Loucy (cell line): ENCODE data around the gene SLC46A3.

Experiments used
- H2AFZ ChIP-seq: fragments of 200-600 bp; sonication (generic); 2 replicates; pipeline ENCODE4 v1.6.0; 2016; ENCODE audit warnings: antibody characterized with exemption, mild to moderate bottlenecking, low read length, moderate library complexity
- H3F3A ChIP-seq: fragments of 200-600 bp; 2 replicates; pipeline ENCODE4 v1.6.0; 2016; ENCODE audit warnings: antibody characterized with exemption, low read depth, mild to moderate bottlenecking
- H3K27me3 ChIP-seq: fragments of 200-600 bp; sonication (generic); 2 replicates; pipeline ENCODE4 v1.6.1; 2014; ENCODE audit warnings: low read length, mild to moderate bottlenecking; ENCODE audit not compliant: insufficient read depth, poor library complexity, severe bottlenecking
- H3K36me3 ChIP-seq: fragments of 200-600 bp; sonication (generic); 2 replicates; pipeline ENCODE4 v1.6.1; 2016; ENCODE audit warnings: low read length; ENCODE audit not compliant: insufficient read depth
- H3K4me1 ChIP-seq: fragments of 200-600 bp; sonication (generic); 2 replicates; pipeline ENCODE4 v1.5.1; 2014; ENCODE audit warnings: low read length, mild to moderate bottlenecking; ENCODE audit not compliant: insufficient read depth, poor library complexity, severe bottlenecking
- H3K4me2 ChIP-seq: fragments of 200-600 bp; sonication (generic); 2 replicates; pipeline ENCODE4 v1.6.0; 2014; ENCODE audit warnings: antibody characterized with exemption, low read length, low read depth, mild to moderate bottlenecking; ENCODE audit not compliant: poor library complexity, severe bottlenecking
- H3K4me3 ChIP-seq: fragments of 200-600 bp; sonication (generic); 2 replicates; pipeline ENCODE4 v1.5.1; 2014; ENCODE audit warnings: low read length, mild to moderate bottlenecking, mixed read lengths; ENCODE audit not compliant: poor library complexity, severe bottlenecking
- H3K79me2 ChIP-seq: fragments of 200-600 bp; sonication (generic); 2 replicates; pipeline ENCODE4 v1.6.1; 2014; ENCODE audit warnings: low read length; ENCODE audit not compliant: insufficient read depth
- H3K9ac ChIP-seq: fragments of 200-600 bp; sonication (generic); 2 replicates; pipeline ENCODE4 v1.6.0; 2014; ENCODE audit warnings: mild to moderate bottlenecking, low read depth, low read length, moderate library complexity; ENCODE audit not compliant: poor library complexity, severe bottlenecking
- H3K9me2 ChIP-seq: fragments of 200-600 bp; sonication (generic); replicated peaks from 2 replicates; pipeline ENCODE4 v1.6.1; 2016; ENCODE audit warnings: low read depth, low read length, mixed read lengths
- H3K9me3 ChIP-seq: fragments of 200-600 bp; sonication (generic); 2 replicates; pipeline ENCODE4 v1.6.1; 2014; ENCODE audit warnings: mild to moderate bottlenecking, antibody characterized with exemption, low read length, low read depth; ENCODE audit not compliant: insufficient read depth
- H4K20me1 ChIP-seq: fragments of 200-600 bp; sonication (generic); 2 replicates; pipeline ENCODE4 v1.6.0; 2014; ENCODE audit warnings: antibody characterized with exemption, low read length, mild to moderate bottlenecking; ENCODE audit not compliant: insufficient read depth, poor library complexity, severe bottlenecking
- EZH2phosphoT487 ChIP-seq: fragments of 200-600 bp; IDR thresholded peaks from 2 replicates; pipeline ENCODE4 v1.6.1; 2018; ENCODE audit warnings: antibody characterized with exemption, mild to moderate bottlenecking, moderate library complexity, borderline replicate concordance
- TF ChIP-seq, protein P1 (sequence below): fragments of 200-600 bp; sonication (generic); conservative IDR thresholded peaks from 2 replicates; pipeline ENCODE4 v1.5.1; 2014; ENCODE audit warnings: mild to moderate bottlenecking, antibody characterized with exemption, low read length

The SLC46A3 gene

GRCh38 chr13:28718543-28719226 is at the start of gene SLC46A3:
SLC46A3 (minus strand) TSS chr13:28718970; CDS start chr13:28717998, 972 bp downstream.
- peak within 1 kb of the TSS; percentile 96 for H2AFZ ChIP-seq
- H3K9me3 ChIP-seq: no peaks in the 10 kb centered on the region
- H3K36me3 ChIP-seq: no peaks in the 10 kb centered on the region
- no peak for TF ChIP-seq EZH2phosphoT487
- TF ChIP-seq, protein P1, sequence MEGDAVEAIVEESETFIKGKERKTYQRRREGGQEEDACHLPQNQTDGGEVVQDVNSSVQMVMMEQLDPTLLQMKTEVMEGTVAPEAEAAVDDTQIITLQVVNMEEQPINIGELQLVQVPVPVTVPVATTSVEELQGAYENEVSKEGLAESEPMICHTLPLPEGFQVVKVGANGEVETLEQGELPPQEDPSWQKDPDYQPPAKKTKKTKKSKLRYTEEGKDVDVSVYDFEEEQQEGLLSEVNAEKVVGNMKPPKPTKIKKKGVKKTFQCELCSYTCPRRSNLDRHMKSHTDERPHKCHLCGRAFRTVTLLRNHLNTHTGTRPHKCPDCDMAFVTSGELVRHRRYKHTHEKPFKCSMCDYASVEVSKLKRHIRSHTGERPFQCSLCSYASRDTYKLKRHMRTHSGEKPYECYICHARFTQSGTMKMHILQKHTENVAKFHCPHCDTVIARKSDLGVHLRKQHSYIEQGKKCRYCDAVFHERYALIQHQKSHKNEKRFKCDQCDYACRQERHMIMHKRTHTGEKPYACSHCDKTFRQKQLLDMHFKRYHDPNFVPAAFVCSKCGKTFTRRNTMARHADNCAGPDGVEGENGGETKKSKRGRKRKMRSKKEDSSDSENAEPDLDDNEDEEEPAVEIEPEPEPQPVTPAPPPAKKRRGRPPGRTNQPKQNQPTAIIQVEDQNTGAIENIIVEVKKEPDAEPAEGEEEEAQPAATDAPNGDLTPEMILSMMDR: no peak
- peak within 1 kb of the TSS; percentile 95 for H3K4me2 ChIP-seq
- peaks cover 13% of the 10 kb centered on the region for H3K79me2 ChIP-seq
- H3K9me2 ChIP-seq: no peaks in the 10 kb centered on the region
- peaks cover 32% of the 10 kb centered on the region for H3K4me1 ChIP-seq
- H3K9ac ChIP-seq: peak within 1 kb of the TSS; percentile 77
- H3K4me3 ChIP-seq: peak within 1 kb of the TSS; percentile 90
- no peaks in the 10 kb centered on the region for H3K27me3 ChIP-seq
- H3F3A ChIP-seq: no peaks in the 10 kb centered on the region
- no peaks in the 10 kb centered on the region for H4K20me1 ChIP-seq

DNA sequence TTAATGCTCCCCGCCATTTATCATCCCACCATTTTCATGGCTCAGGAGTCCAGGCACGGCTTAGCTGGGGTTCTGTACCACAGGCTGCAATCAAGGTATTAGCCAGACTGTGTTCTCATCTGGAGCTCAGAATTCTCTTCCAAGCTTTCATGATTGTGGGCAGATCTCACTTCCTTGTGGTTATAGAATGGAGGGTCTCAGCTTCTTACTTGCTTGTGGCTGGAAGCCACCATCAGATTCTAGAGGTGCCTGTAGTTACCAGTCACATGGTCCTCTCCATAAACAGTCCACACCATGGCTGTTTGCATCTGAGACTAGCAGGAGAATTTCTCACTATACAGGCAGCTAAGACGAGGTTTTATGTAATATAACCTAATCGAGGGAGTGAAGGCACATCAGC is 45.1 kb upstream of the SLC46A3 start:
- no peak overlapping the region for H3K4me3 ChIP-seq
- H4K20me1 ChIP-seq: no peaks in the 10 kb centered on the region
- H3F3A ChIP-seq: no peaks in the 10 kb centered on the region
- H2AFZ ChIP-seq: no peak overlapping the region
- no peaks in the 10 kb centered on the region for H3K9me3 ChIP-seq
- no peaks in the 10 kb centered on the region for H3K27me3 ChIP-seq
- peaks cover 5% of the 10 kb centered on the region for H3K4me1 ChIP-seq
- TF ChIP-seq EZH2phosphoT487: no peak
- TF ChIP-seq, protein P1: no peak
- no peak overlapping the region for H3K9ac ChIP-seq
- no peak overlapping the region for H3K4me2 ChIP-seq
- no peaks in the 10 kb centered on the region for H3K36me3 ChIP-seq
- no peaks in the 10 kb centered on the region for H3K9me2 ChIP-seq
- no peaks in the 10 kb centered on the region for H3K79me2 ChIP-seq

DNA sequence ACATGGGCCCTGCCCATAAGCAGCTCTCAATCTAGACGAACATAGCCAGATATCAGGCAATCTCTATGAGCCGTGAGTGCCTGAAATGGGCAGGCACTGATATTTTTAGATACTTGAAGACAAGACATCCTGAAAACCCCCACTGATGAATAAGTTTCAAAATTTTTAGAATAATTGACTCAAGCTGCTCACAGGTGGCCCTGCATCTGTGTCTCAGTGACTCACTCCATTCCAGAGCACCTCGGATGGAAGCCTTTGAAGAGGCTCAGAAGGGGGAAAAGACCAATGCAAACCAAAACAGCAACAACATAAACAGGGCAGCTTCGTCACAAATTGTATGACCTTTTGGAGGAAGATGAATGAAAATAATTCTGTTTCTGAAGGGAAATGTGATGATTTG is 42.8 kb upstream of the SLC46A3 start:
- 0 out of 2 replicates have a peak, but pooled peaks cover 8% of the 10 kb centered on the region for H3K9me3 ChIP-seq
- H3K9ac ChIP-seq: no peak overlapping the region
- no peaks in the 10 kb centered on the region for H3K9me2 ChIP-seq
- H3K4me2 ChIP-seq: no peak overlapping the region
- no peaks in the 10 kb centered on the region for H3K79me2 ChIP-seq
- H4K20me1 ChIP-seq: no peaks in the 10 kb centered on the region
- no peaks in the 10 kb centered on the region for H3F3A ChIP-seq
- no peak overlapping the region for H3K4me3 ChIP-seq
- TF ChIP-seq, protein P1: no peak
- TF ChIP-seq EZH2phosphoT487: no peak
- no peaks in the 10 kb centered on the region for H3K36me3 ChIP-seq
- H3K4me1 ChIP-seq: peaks cover 5% of the 10 kb centered on the region
- no peaks in the 10 kb centered on the region for H3K27me3 ChIP-seq
- H2AFZ ChIP-seq: no peak overlapping the region
